NCI-H526 treated with DMSO at 0.1 percent for 48 hours (cell line): ENCODE data around the gene KCNH2.

ENCODE experiments used
- DNase-seq: peaks from one replicate; lab custom pipeline; 2025; lab: John Stamatoyannopoulos, UW

The KCNH2 gene

GRCh38 chr7:150974468-150975391, 3.4 kb downstream of the KCNH2 start:
- DNase-seq = peak; percentile 60

- DNase-seq = peak; percentile 62
These were observed 4.3 kb downstream of the KCNH2 start for GRCh38 chr7:150973571-150974451.

DNA sequence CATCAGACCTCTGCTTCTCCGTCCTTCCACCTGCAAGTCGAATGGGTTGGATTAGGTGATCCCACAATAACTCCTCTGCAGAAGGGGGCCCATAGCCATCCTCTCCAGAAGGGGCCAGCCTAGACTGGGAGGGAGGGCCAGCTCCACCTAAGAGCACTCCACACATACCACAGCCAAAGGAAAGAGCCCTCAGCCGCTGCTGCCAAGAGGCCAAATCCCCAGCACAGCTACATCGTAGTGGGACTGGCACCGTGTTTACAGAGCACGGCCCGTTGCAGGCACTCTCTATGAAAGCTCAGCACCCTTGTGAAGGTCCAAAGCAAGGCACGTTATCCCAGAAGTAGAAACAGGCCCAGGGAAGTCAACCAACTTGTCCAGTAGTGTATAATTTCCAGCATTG, 5.4 kb downstream of the KCNH2 start:
- DNase-seq = no peak

GRCh38 chr7:150972023-150972468, 6.1 kb downstream of the KCNH2 start:
- DNase-seq = no peak

GRCh38 chr7:150971242-150972022, 6.7 kb downstream of the KCNH2 start:
- DNase-seq = no peak

- DNase-seq = no peak
These were observed 7.7 kb downstream of the KCNH2 start for GRCh38 chr7:150970424-150970823.

DNA sequence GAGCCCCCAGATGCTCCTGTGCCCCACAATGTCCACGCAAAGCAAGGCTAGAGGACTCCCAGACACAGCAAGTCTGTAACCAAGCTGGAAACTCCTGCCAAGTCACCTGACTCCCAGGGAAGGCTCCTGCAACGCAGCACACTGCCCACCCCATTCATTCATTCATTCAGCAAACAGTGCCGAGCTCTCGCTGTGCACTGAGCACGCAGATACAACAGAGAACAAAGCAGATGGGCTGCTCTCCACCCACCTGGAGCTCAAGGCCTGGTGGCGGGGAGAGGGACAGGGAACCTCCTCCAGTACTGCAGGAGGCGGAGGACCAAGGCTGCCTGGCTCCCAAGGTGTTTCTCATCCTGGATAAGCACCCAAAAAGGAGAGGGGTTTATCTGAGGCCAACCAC, 8.6 kb downstream of the KCNH2 start:
- no peak for DNase-seq

- no peak for DNase-seq
These were observed 9.3 kb downstream of the KCNH2 start for GRCh38 chr7:150968734-150969372.

- no peak for DNase-seq
These were observed 9.9 kb downstream of the KCNH2 start for GRCh38 chr7:150968056-150968733.

GRCh38 chr7:150967349-150967748, 10.8 kb downstream of the KCNH2 start:
- no peak for DNase-seq

DNA sequence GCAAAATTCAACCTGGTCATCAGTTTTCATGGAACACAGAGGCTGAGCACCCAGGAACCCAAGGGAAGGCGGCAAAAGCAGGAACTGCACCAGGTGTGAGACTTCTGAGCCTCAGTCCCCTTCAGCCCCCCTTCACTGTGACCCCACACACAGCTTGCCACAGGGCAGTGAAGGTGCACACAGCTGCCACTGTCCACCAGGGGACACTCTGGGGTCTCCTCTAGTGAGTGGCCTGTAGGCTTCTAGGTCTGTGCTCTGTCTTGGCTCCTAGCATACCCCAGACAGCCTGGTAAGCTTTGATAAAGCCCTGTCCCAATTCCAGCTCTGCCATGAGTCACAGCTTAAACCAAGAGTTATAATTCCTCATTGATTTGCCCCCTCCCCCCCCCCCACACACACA, 12.1 kb downstream of the KCNH2 start:
- no peak for DNase-seq

- DNase-seq = no peak
These were observed 12.8 kb downstream of the KCNH2 start for GRCh38 chr7:150965273-150965830.

GRCh38 chr7:150964593-150965111, 13.5 kb downstream of the KCNH2 start:
- DNase-seq = no peak

DNA sequence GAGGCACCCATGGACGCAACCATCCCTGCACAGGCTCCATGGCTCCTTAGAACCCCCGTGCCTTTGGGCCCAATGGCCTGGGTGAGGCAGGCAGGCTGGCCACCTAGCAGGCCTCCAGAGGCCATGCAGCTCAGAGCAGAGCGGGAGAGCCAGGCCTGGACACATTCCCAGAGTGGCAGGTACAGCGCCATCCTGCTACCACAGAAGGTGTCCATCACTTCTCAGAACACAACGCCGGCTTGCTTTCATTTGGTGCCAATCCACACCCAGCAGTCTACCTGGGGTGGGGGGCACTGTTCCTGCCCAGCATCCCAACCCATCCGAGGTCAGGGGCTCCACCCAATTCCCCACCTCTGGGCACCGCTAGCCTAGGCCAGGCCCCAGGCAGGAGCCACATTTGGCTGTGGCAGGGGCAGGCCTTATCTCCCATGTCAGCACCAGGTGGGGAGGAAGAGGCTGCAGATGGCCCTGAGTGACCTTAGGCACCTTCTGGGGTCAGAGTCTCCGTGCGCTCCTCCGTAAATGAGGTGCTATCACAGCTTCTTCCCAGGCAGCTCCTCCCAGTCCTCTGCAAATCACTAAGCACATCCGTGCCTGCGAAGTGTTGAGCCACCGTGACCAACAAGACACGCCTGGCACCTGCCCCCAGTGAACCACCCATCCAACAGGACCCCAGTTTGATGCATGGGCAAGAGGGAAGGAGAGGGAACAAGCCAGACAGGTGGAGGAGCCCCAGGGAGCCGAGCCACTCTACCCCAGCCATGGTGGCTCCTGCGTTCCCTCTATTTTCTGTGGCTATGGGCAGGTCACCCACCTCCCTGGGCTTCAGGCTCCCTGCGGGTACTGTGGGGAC, 14.2 kb downstream of the KCNH2 start:
- DNase-seq = no peak

- no peak for DNase-seq
These were observed 15.3 kb downstream of the KCNH2 start for GRCh38 chr7:150962553-150963399.

GRCh38 chr7:150962290-150962552, 15.9 kb downstream of the KCNH2 start:
- no peak for DNase-seq

- no peak for DNase-seq
These were observed 16.4 kb downstream of the KCNH2 start for GRCh38 chr7:150961510-150962289.
